ENCODE measurements around the gene NEUROD4. TPM values are rescaled to one million over a fixed set of nuclear protein-coding genes. Genes with fewer than 3 reads are reported as not detected.

NEUROD4 gene
- total RNA-seq, 1 experiment from 2014 or later: not detected

- Mint-ChIP-seq H3K9me3 (0 out of 2 replicates have a peak, but pooled peaks cover 5% of the 10 kb centered on the region), H3K4me3 (no peak within 1 kb of the TSS), H3K4me1 (no peaks in the 10 kb centered on the region), H3K27ac (no peak within 1 kb of the TSS), H3K27me3 (ENCODE audit: low read depth) (no peaks in the 10 kb centered on the region), H3K36me3 (no peaks in the 10 kb centered on the region)
- ATAC-seq (no peak), DNase-seq (ENCODE audit: low spot score) (no peak)
- ChIA-PET CTCF (interaction anchor here (1.4 to 2.9 kb wide), 4 partner anchors 9 to 225 kb away, joined by 3 to 26 read pairs (median 7); no protein-coding TSS in a partner anchor), POLR2A (no interaction called here)
- TF ChIP-seq ZSCAN18 (CRISPR knock-in tag; IDR thresholded peaks at IDR 0.05) (no peak), FOXP1 (CRISPR knock-in tag; IDR thresholded peaks at IDR 0.05; ENCODE audit: borderline replicate concordance) (no peak), ZBTB21 (CRISPR knock-in tag; IDR thresholded peaks at IDR 0.05; ENCODE audit: borderline replicate concordance) (no peak), ZNF671 (CRISPR knock-in tag; IDR thresholded peaks at IDR 0.05) (no peak), CDX4 (CRISPR knock-in tag; IDR thresholded peaks at IDR 0.05; ENCODE audit: borderline replicate concordance) (no peak), MXD4 (CRISPR knock-in tag; IDR thresholded peaks at IDR 0.05; ENCODE audit: borderline replicate concordance) (no peak), ZNF219 (CRISPR knock-in tag; IDR thresholded peaks at IDR 0.05; ENCODE audit: borderline replicate concordance) (no peak), ARID4B (CRISPR knock-in tag; IDR thresholded peaks at IDR 0.05; ENCODE audit: borderline replicate concordance) (no peak), PRRX2 (CRISPR knock-in tag; IDR thresholded peaks at IDR 0.05) (no peak), PRDM15 (CRISPR knock-in tag; IDR thresholded peaks at IDR 0.05) (no peak), CREM (CRISPR knock-in tag; IDR thresholded peaks at IDR 0.05) (no peak), CREB1 (CRISPR knock-in tag; IDR thresholded peaks at IDR 0.05) (no peak), TCF7 (CRISPR knock-in tag; IDR thresholded peaks at IDR 0.05; ENCODE audit: low read depth) (no peak), E2F5 (CRISPR knock-in tag; IDR thresholded peaks at IDR 0.05) (no peak), GRHL2 (CRISPR knock-in tag; IDR thresholded peaks at IDR 0.05; ENCODE audit: insufficient replicate concordance, severe bottlenecking) (no peak), FOXK1 (CRISPR knock-in tag; IDR thresholded peaks at IDR 0.05) (no peak), FOXP4 (CRISPR knock-in tag; IDR thresholded peaks at IDR 0.05) (no peak), ERG (CRISPR knock-in tag; IDR thresholded peaks at IDR 0.05) (no peak), ZBTB43 (CRISPR knock-in tag; IDR thresholded peaks at IDR 0.05) (no peak), CBFB (CRISPR knock-in tag; IDR thresholded peaks at IDR 0.05; ENCODE audit: low read depth) (no peak)
Observed at GRCh38 chr12:54984658-54985376, 35.0 kb upstream of the NEUROD4 start, which contains the start of gene TESPA1. TESPA1 (minus strand) TSS chr12:54984762; CDS start chr12:54974562, 10,200 bp downstream.
